ENCODE data around the gene SH2D1A. TPM values are rescaled to one million over a fixed set of nuclear protein-coding genes. Genes with fewer than 3 reads are reported as not detected.

The SH2D1A gene
- total and polyA plus RNA-seq, 4 donors = 0.27 to 2.1 (median 0.65) TPM

GRCh38 chrX:124348885-124349453 is 2.6 kb downstream of the SH2D1A start (continued):
- no peak for TF ChIP-seq ZBTB33 (IDR thresholded peaks at IDR 0.05)
- no peak for TF ChIP-seq RXRA (IDR thresholded peaks at IDR 0.05)
- TF ChIP-seq RAD21 (IDR thresholded peaks at IDR 0.05) = no peak

- TF ChIP-seq ZBTB33 (IDR thresholded peaks at IDR 0.05) (no peak), HNF4G (IDR thresholded peaks at IDR 0.05) (no peak), YY1 (IDR thresholded peaks at IDR 0.05) (no peak), FOXA2 (IDR thresholded peaks at IDR 0.05) (no peak), RXRA (IDR thresholded peaks at IDR 0.05) (no peak), JUND (IDR thresholded peaks at IDR 0.05) (no peak), GABPA (IDR thresholded peaks at IDR 0.05 in 1 of 2, conservative IDR thresholded peaks at IDR 0.05 in 1 of 2) (no peak), NR2F2 (IDR thresholded peaks at IDR 0.05) (no peak), RAD21 (IDR thresholded peaks at IDR 0.05) (no peak), TAF1 (conservative IDR thresholded peaks at IDR 0.05) (no peak), FOXA1 (IDR thresholded peaks at IDR 0.05) (no peak)
- WGBS = 67% methylated on average over 2 of the region's 2 CpGs
- Histone ChIP-seq H3K9ac (ENCODE audit: low read depth in 1 of 2, low read length in 2 of 2) (no peak overlapping the region), H3K27ac (ENCODE audit: low read depth in 1 of 2, low read length in 2 of 2) (no peak overlapping the region), H3K4me1 (ENCODE audit: control insufficient read depth in 4 of 4, insufficient read depth in 4 of 4, low read length in 3 of 4) (no peaks in the 10 kb centered on the region), H3K36me3 (ENCODE audit: control insufficient read depth in 4 of 4, insufficient read depth in 3 of 4, low read depth in 1 of 4, low read length in 3 of 4) (no peaks in the 10 kb centered on the region), H3K4me3 (ENCODE audit: low read depth in 1 of 3, low read length in 3 of 3) (no peak overlapping the region), H3K9me3 (ENCODE audit: control insufficient read depth in 4 of 4, low read length in 3 of 4) (no peaks in the 10 kb centered on the region), H3K27me3 (ENCODE audit: control insufficient read depth in 4 of 4, insufficient read depth in 4 of 4, low read length in 3 of 4) (no peaks in the 10 kb centered on the region)
- DNase-seq (ENCODE audit: low spot score) = no peak
These were observed 8.3 kb downstream of the SH2D1A start for GRCh38 chrX:124354648-124355047.

GRCh38 chrX:124358800-124359383 is 12.5 kb downstream of the SH2D1A start:
- DNase-seq (ENCODE audit: low spot score) = no peak
- Histone ChIP-seq H3K27ac (ENCODE audit: low read depth in 1 of 2, low read length in 2 of 2) (no peak overlapping the region), H3K27me3 (ENCODE audit: control insufficient read depth in 4 of 4, insufficient read depth in 4 of 4, low read length in 3 of 4) (no peaks in the 10 kb centered on the region), H3K9me3 (ENCODE audit: control insufficient read depth in 4 of 4, low read length in 3 of 4) (no peaks in the 10 kb centered on the region), H3K4me3 (ENCODE audit: low read depth in 1 of 3, low read length in 3 of 3) (no peak overlapping the region), H3K36me3 (ENCODE audit: control insufficient read depth in 4 of 4, insufficient read depth in 3 of 4, low read depth in 1 of 4, low read length in 3 of 4) (no peaks in the 10 kb centered on the region), H3K9ac (ENCODE audit: low read depth in 1 of 2, low read length in 2 of 2) (no peak overlapping the region), H3K4me1 (ENCODE audit: control insufficient read depth in 4 of 4, insufficient read depth in 4 of 4, low read length in 3 of 4) (no peaks in the 10 kb centered on the region)
- WGBS = 65% methylated on average over 3 of the region's 3 CpGs
- TF ChIP-seq CTCF (IDR thresholded peaks at IDR 0.05; ENCODE audit: low read depth, low read length, missing input control) (no peak), FOXA1 (IDR thresholded peaks at IDR 0.05) (no peak), HNF4A (conservative IDR thresholded peaks at IDR 0.05) (no peak), GABPA (IDR thresholded peaks at IDR 0.05 in 1 of 2, conservative IDR thresholded peaks at IDR 0.05 in 1 of 2) (no peak), FOXA2 (IDR thresholded peaks at IDR 0.05) (no peak), HNF4G (IDR thresholded peaks at IDR 0.05) (no peak), TAF1 (conservative IDR thresholded peaks at IDR 0.05) (no peak), ATF3 (IDR thresholded peaks at IDR 0.05) (no peak), RAD21 (IDR thresholded peaks at IDR 0.05) (no peak), SP1 (IDR thresholded peaks at IDR 0.05) (no peak), YY1 (IDR thresholded peaks at IDR 0.05) (no peak)
